Cardiac fibroblast (primary cell): ENCODE measurements around the gene DHRSX.
"Not testable (repeated sequence)": the region's sequence is repeated elsewhere in the genome, so short reads cannot be mapped to it uniquely, and the experiment has no call there.

Source experiments
- DNase-seq, 2 donors: peaks; one replicate each; pipeline versions ENCODE4 v3.0.0 to v3.0.0-alpha.2; 2010; ENCODE audit warnings: low read depth in 2 of 2
- H3K4me3 ChIP-seq, 2 donors: replicated peaks in 1 of 2; 1 replicate in 1 of 2; 2 replicates in 1 of 2; pipeline ENCODE4 v1.5.1; 2011; ENCODE audit warnings: low read depth in 2 of 2, low read length in 2 of 2, mild to moderate bottlenecking in 2 of 2, moderate library complexity in 1 of 2
- TF ChIP-seq, protein P1 (sequence below): IDR thresholded peaks from one replicate; pipeline ENCODE4 v1.5.1; 2011; ENCODE audit warnings: low read depth, mild to moderate bottlenecking, low read length, inconsistent platforms

Gene DHRSX

DNA sequence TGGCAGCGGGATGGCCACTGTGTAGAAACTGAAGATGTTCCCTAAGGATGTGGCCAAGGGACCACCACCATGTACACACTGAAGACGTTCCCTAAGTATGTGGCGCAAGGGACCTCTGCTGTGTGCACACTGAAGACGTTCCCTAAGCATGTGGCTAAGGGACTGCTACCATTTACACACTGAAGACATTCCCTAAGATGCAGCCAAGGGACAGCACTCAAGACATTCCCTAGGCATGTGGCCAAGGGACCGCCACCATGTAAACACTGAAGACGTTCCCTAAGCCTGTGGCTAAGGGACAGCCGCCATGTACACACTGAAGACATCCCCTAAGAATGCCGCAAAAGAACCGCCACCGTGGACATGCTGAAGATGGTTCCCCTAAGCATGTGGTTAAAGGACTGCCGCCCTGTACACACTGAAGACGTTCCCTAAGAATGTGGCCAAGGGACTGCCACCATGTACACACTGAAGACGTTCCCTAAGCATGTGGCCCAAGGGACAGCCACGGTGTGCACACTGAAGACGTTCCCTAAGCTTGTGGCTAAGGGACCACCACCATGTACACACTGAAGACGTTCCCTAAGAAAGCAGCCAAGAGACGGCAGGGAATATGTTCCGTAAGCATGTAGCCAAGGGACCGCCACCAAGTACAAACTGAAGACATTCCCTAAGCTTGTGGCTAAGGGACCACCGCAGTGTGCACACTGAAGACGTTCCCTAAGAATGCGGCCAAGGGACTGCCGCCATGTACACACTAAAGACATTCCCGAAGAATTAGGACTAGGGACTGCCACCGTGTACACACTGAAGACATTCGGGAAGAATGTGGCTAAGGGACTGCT, 43.3 kb downstream of the DHRSX start:
- no peak for DNase-seq
- H3K4me3 ChIP-seq = no peak overlapping the region
- TF ChIP-seq, protein P1, sequence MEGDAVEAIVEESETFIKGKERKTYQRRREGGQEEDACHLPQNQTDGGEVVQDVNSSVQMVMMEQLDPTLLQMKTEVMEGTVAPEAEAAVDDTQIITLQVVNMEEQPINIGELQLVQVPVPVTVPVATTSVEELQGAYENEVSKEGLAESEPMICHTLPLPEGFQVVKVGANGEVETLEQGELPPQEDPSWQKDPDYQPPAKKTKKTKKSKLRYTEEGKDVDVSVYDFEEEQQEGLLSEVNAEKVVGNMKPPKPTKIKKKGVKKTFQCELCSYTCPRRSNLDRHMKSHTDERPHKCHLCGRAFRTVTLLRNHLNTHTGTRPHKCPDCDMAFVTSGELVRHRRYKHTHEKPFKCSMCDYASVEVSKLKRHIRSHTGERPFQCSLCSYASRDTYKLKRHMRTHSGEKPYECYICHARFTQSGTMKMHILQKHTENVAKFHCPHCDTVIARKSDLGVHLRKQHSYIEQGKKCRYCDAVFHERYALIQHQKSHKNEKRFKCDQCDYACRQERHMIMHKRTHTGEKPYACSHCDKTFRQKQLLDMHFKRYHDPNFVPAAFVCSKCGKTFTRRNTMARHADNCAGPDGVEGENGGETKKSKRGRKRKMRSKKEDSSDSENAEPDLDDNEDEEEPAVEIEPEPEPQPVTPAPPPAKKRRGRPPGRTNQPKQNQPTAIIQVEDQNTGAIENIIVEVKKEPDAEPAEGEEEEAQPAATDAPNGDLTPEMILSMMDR = no peak

DNA sequence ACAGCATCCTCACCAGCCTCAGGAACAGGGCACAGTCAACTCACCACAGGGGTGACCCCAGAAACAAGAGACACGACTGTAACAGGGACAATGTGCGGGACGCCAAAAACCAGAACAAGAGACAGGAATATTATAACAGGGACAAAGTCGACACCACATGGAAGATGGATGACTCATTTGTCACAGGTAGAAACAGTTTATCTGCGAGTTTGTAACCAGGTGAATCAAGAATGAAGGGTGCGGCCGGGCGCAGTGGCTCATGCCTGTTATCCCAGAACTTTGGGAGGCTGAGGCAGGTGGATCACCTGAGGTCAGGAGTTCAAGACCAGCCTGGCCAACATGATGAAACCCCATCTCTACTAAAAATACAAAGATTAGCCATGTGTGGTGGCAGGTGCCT, 44.7 kb downstream of the DHRSX start:
- DNase-seq = not testable (repeated sequence)

DNA sequence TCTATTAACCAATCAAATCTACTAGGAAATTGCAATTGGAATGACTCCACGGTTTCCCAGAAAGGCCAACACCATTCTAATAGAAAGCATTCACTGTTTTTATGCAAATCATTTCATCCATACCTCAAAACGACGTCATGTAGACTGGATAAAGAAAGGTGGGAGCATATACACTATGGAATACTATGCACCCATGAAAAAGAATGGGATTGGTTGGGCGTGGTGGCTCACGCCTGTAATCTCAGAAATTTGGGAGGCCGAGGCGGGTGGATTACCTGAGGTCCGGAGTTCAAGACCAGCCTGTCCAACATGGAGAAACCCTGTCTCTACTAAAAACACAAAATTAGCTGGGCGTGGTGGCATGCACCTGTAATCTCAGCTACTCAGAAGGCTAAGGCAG, 46.2 kb downstream of the DHRSX start:
- not testable (repeated sequence) for H3K4me3 ChIP-seq, DNase-seq

More for the DNA sequence above, 44.7 kb downstream of the DHRSX start:
- not testable (repeated sequence) for H3K4me3 ChIP-seq

DNA sequence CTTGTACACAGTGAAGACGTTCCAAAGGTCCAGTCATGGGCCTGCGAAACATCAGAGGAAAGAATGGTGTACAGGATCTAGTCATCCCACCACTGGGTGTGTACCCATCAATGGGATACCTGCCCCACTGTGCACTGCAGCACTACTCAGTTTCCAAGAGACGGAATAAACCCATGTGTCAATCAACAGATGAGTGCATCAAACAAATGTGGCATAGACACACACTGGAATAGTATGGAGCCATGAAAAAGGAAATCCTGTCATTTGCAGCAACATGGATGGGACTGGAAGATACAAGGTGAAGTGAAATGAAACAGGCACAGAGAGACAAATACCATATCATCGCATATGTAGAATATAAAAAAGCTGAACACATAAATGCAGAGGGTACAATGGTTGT, 48.0 kb downstream of the DHRSX start:
- no peak overlapping the region for H3K4me3 ChIP-seq
- TF ChIP-seq, protein P1 = no peak
- no peak for DNase-seq

DNA sequence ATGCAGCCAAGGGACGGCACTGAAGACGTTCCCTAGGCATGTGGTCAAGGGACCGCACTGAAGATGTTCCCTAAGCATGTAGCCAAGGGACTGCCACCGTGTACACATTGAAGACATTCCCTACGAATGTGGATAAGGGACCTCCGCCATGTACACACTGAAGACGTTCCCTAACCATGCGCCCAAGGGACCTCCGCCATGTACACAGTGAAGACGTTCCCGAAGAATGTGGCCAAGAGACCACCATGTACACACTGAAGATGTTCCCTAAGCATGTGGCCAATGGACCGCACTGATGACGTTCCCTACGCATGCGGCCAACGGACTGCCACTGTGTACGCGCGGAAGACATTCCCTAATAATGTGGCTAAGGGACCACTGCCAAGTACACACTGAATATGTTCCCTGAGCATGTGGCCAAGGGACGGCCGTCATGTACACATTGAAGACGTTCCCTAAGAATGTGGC, 48.4 kb downstream of the DHRSX start:
- TF ChIP-seq, protein P1 = no peak
- H3K4me3 ChIP-seq = no peak overlapping the region
- DNase-seq = no peak

DNA sequence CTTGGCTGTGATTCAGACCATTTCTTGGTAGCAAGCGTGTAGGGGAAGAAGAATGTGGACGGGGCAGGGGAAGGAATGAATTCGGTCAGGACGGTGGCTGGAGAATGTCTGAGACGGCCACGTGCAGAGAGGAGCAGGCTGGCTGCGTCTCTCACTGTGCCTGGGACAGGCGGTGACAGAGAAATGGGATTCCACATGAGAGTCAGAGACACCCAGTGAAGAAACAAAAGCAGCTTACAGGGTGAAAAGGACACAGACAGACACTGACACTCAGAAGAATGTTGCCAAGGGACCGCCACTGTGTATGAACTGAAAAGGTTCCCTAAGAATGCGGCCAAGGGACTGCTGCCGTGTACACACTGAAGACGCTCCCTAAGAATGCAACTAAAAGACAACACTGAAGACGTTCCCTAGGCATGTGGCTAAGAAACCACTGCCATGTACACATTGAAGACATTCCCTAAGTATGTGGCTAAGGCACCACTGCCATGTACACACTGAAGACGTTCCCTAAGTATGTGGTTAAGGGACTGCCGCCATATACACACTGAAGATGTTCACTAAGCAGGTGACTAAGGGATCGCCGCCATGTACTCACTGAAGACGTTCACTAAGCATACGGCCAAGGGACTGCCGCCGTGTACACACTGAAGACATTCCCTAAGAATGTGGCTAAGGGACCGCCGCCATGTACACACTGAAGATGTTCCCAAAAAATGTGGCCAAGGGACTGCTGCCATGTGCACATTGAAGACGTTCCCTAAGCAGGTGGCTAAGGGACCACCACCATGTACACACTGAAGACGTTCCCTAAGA, 49.1 kb downstream of the DHRSX start:
- TF ChIP-seq, protein P1 = no peak
- DNase-seq = peak; percentile 52 to 61

DNA sequence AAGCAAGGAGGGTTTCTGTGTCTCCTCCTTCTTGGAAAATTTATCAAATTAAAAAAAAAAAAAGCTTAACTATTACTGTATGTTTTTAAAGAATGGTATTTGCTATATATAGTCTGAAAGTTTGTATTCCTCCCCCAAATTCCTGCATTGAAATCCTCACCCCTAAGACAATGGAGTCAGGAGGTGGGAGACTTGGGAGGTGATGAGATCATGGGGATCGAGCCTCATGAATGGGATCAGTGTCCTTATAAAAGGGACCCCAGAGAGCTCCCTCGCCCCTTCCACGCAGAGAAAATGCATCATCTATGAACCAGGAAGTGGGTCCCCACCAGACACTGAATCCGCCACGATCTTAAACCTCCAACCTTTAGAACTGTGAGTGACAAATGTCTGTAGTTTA, 50.1 kb downstream of the DHRSX start:
- H3K4me3 ChIP-seq = no peak overlapping the region
- TF ChIP-seq, protein P1 = no peak
- no peak for DNase-seq

More for the DNA sequence above, 49.1 kb downstream of the DHRSX start:
- no peak overlapping the region for H3K4me3 ChIP-seq
